ENCODE results near the gene ZDHHC14.

ZDHHC14 gene

GRCh38 chr6:157631412-157631811, 250.4 kb downstream of the ZDHHC14 start:
- Histone ChIP-seq H3K4me1 (ENCODE audit: insufficient read depth, poor library complexity, severe bottlenecking) (no peaks in the 10 kb centered on the region), H3K36me3 (ENCODE audit: low read depth) (no peaks in the 10 kb centered on the region), H3K27ac (ENCODE audit: poor library complexity, severe bottlenecking) (no peak overlapping the region), H3K4me3 (ENCODE audit: severe bottlenecking) (no peak overlapping the region), H3K9me3 (ENCODE audit: severe bottlenecking) (no peaks in the 10 kb centered on the region), H3K27me3 (ENCODE audit: insufficient read depth, poor library complexity, severe bottlenecking) (no peaks in the 10 kb centered on the region)
- TF ChIP-seq CTCF (IDR thresholded peaks at IDR 0.05; ENCODE audit: poor library complexity, severe bottlenecking) = no peak
- no peak for DNase-seq (ENCODE audit: low spot score)
- ATAC-seq (ENCODE audit: low read depth) = no peak

GRCh38 chr6:157631838-157632614, 251.0 kb downstream of the ZDHHC14 start:
- ATAC-seq (ENCODE audit: low read depth) = no peak
- TF ChIP-seq CTCF (IDR thresholded peaks at IDR 0.05; ENCODE audit: poor library complexity, severe bottlenecking) = no peak
- no peak for DNase-seq (ENCODE audit: low spot score)
- H3K27ac ChIP-seq (ENCODE audit: poor library complexity, severe bottlenecking) = no peak overlapping the region
- no peaks in the 10 kb centered on the region for H3K9me3 ChIP-seq (ENCODE audit: severe bottlenecking)
- H3K4me1 ChIP-seq (ENCODE audit: insufficient read depth, poor library complexity, severe bottlenecking) = no peaks in the 10 kb centered on the region
- H3K27me3 ChIP-seq (ENCODE audit: insufficient read depth, poor library complexity, severe bottlenecking) = no peaks in the 10 kb centered on the region
- H3K4me3 ChIP-seq (ENCODE audit: severe bottlenecking) = no peak overlapping the region
- H3K36me3 ChIP-seq (ENCODE audit: low read depth) = no peaks in the 10 kb centered on the region

DNA sequence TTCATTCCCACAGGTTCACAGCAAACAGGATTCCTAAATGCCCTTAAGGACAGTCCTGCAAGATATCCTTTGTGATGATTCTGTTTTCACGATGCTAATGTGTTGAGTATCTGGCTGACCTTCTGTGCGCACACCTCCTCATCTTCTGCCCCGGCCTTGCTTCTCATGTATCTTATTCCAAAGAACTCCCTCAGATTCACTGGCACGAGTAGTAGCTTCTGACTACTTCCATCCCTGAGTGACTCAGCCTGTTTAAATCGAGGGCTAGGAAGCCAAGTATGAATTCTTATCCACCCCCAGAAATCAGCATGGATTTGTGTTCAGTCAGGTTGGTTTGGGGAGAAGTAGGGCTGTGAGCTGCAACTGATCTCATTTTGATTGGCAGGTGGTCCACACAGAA, 251.8 kb downstream of the ZDHHC14 start:
- no peak for DNase-seq (ENCODE audit: low spot score)
- TF ChIP-seq CTCF (IDR thresholded peaks at IDR 0.05; ENCODE audit: poor library complexity, severe bottlenecking) = no peak
- ATAC-seq (ENCODE audit: low read depth) = no peak

DNA sequence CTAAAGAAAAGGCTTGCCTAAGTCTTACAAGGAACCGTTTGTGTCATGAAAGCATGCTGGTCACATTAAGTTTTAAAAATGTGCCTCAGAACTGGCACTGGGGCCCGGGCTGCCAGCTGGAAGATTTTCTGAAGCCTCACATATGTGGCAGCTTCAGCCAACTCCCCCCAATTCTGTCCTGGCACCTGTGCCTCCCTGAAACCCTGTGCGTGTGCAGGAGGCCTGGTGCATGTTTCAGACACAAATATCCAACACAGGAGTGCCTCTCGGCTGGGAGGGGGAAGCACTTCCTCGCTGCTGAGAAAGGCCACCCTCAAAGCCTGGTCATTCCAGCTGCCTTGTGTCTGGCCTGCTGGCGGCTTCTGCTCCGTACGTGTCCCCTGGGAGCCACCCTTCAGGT, 253.6 kb downstream of the ZDHHC14 start:
- H3K9me3 ChIP-seq (ENCODE audit: severe bottlenecking) = no peaks in the 10 kb centered on the region
- no peaks in the 10 kb centered on the region for H3K4me1 ChIP-seq (ENCODE audit: insufficient read depth, poor library complexity, severe bottlenecking)
- H3K36me3 ChIP-seq (ENCODE audit: low read depth) = no peaks in the 10 kb centered on the region
- H3K27ac ChIP-seq (ENCODE audit: poor library complexity, severe bottlenecking) = no peak overlapping the region
- H3K27me3 ChIP-seq (ENCODE audit: insufficient read depth, poor library complexity, severe bottlenecking) = no peaks in the 10 kb centered on the region
- H3K4me3 ChIP-seq (ENCODE audit: severe bottlenecking) = no peak overlapping the region
- no peak for TF ChIP-seq CTCF (IDR thresholded peaks at IDR 0.05; ENCODE audit: poor library complexity, severe bottlenecking)
- DNase-seq (ENCODE audit: low spot score) (no peak), ATAC-seq (ENCODE audit: low read depth) (no peak)

More for the DNA sequence above, 251.8 kb downstream of the ZDHHC14 start:
- H3K27me3 ChIP-seq (ENCODE audit: insufficient read depth, poor library complexity, severe bottlenecking) = no peaks in the 10 kb centered on the region
- H3K4me1 ChIP-seq (ENCODE audit: insufficient read depth, poor library complexity, severe bottlenecking) = no peaks in the 10 kb centered on the region
- no peak overlapping the region for H3K27ac ChIP-seq (ENCODE audit: poor library complexity, severe bottlenecking)
- no peaks in the 10 kb centered on the region for H3K9me3 ChIP-seq (ENCODE audit: severe bottlenecking)
- no peak overlapping the region for H3K4me3 ChIP-seq (ENCODE audit: severe bottlenecking)
- no peaks in the 10 kb centered on the region for H3K36me3 ChIP-seq (ENCODE audit: low read depth)
